ENCODE data around the gene WDR35. TPM values are rescaled to one million over a fixed set of nuclear protein-coding genes. Genes with fewer than 3 reads are reported as not detected.

The WDR35 gene
- total and polyA plus RNA-seq, 2 of the 4 experiments (the other 2 are of a cell fraction), result 3.4 to 8.1 TPM

DNA sequence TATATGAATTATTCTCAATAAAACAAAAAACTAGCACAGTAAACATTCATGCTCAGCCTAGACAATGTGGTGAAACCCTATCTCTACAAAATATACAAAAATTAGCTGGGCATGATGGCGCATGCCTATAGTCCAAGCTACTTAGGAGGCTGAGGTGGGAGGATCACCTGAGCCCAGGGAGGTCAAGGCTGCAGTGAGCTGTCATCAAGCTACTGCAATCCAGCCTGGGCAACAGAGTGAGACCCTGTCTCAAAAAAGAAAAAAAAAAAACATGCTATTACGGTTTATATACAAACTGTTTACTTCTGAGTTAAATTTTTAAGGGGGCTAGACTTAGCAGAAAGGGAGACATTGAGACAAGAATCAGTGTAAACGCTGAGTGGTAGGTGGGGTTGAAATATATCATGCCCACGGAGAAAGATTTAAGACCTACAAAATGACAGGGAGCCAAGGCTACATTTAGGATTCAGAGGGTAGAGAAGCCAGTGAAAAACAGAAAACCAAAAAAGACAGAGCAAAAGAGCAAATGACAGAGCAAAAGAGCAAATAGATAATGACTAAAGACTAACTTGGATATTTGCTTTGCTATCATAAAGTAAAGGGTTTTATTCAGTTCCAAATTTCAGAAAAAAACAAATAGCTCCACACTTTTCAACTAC, 95.6 kb downstream of the WDR35 start:
- ATAC-seq (ENCODE audit: low read depth) (no peak), DNase-seq (no peak)
- H4K91ac ChIP-seq (ENCODE audit: insufficient read depth, low read depth, low read length), result no peak overlapping the region
- H2BK120ac ChIP-seq (ENCODE audit: low read depth, low read length), result no peak overlapping the region
- H3K27me3 ChIP-seq (ENCODE audit: control insufficient read depth, insufficient read depth, low read length), result no peaks in the 10 kb centered on the region
- no peak overlapping the region for H3K4me2 ChIP-seq (ENCODE audit: low read depth, low read length)
- no peak overlapping the region for H3K23ac ChIP-seq (ENCODE audit: low read depth, low read length)
- no peak overlapping the region for H3K56ac ChIP-seq (ENCODE audit: extremely low read depth, insufficient read depth, low read length)
- in situ Hi-C loops (cut with MboI; ENCODE audit: low sequenced_read_pairs) (no loop called here), intact Hi-C loops (cut with micrococcal nuclease) (no loop called here), dilution Hi-C loops (cut with HindIII; ENCODE audit: low sequenced_read_pairs, unreplicated experiment) (no loop called here)
- H4K20me1 ChIP-seq (ENCODE audit: insufficient read depth, low read length), result peaks cover 7% of the 10 kb centered on the region; the same call in 1 of the 2 replicates
- H3K4ac ChIP-seq (ENCODE audit: low read depth, low read length), result no peak overlapping the region
- H3K36me3 ChIP-seq (ENCODE audit: control insufficient read depth, insufficient read depth, low read length), result peaks cover 4% of the 10 kb centered on the region
- no peak overlapping the region for H3K9ac ChIP-seq (ENCODE audit: low read depth, low read length)
- peaks cover 7 to 31% of the 10 kb centered on the region in 2 experiments for H3K79me1 ChIP-seq (ENCODE audit: low read depth in 1 of 2, low read length in 2 of 2)
- H3K9me3 ChIP-seq (ENCODE audit: control insufficient read depth, insufficient read depth, low read length), result no peaks in the 10 kb centered on the region
- H2AFZ ChIP-seq (replicated peaks; ENCODE audit: low read length, poor library complexity), result no peak overlapping the region
- H3K9me1 ChIP-seq (ENCODE audit: insufficient read depth, low read length), result 0 out of 2 replicates have a peak, but pooled peaks cover 3% of the 10 kb centered on the region
- no peak overlapping the region for H2AK9ac ChIP-seq (replicated peaks; ENCODE audit: low read depth, low read length, poor library complexity)
- H3K4me3 ChIP-seq (ENCODE audit: insufficient read depth, low read depth, low read length), result no peak overlapping the region
- H2BK5ac ChIP-seq (ENCODE audit: low read depth, low read length, poor library complexity, severe bottlenecking), result no peak overlapping the region
- ChIA-PET POLR2A (ENCODE audit: unreplicated experiment) (interaction anchor here (0.5 kb wide), 1 partner anchor 1142 kb away, joined by 3 read pairs; no protein-coding TSS in a partner anchor), CTCF (no interaction called here)
- no CpG with 5 or more reads among the region's 4 CpGs for WGBS, 2 experiments (ENCODE audit: extremely low coverage in 2 of 2, insufficient read length in 1 of 2)
- no peak overlapping the region for H3K14ac ChIP-seq (replicated peaks; ENCODE audit: low read depth, low read length)
- no peak overlapping the region for H3K18ac ChIP-seq (ENCODE audit: low read depth, low read length)
- H2BK20ac ChIP-seq (ENCODE audit: low read depth, low read length), result no peak overlapping the region
- H4K5ac ChIP-seq (ENCODE audit: low read depth, low read length), result no peak overlapping the region
- no peak overlapping the region for H2AK5ac ChIP-seq (ENCODE audit: low read depth, low read length)
- no peak for TF ChIP-seq SMC3 (IDR thresholded peaks at IDR 0.05; ENCODE audit: low read depth, low read length)
- no peak for TF ChIP-seq FOS (IDR thresholded peaks at IDR 0.05; ENCODE audit: low read depth, low read length)
- no peak for TF ChIP-seq MXI1 (IDR thresholded peaks at IDR 0.05; ENCODE audit: borderline replicate concordance, low read depth, low read length)
- TF ChIP-seq RAD21 (IDR thresholded peaks at IDR 0.05; ENCODE audit: low read length), result no peak
- TF ChIP-seq, protein P1, sequence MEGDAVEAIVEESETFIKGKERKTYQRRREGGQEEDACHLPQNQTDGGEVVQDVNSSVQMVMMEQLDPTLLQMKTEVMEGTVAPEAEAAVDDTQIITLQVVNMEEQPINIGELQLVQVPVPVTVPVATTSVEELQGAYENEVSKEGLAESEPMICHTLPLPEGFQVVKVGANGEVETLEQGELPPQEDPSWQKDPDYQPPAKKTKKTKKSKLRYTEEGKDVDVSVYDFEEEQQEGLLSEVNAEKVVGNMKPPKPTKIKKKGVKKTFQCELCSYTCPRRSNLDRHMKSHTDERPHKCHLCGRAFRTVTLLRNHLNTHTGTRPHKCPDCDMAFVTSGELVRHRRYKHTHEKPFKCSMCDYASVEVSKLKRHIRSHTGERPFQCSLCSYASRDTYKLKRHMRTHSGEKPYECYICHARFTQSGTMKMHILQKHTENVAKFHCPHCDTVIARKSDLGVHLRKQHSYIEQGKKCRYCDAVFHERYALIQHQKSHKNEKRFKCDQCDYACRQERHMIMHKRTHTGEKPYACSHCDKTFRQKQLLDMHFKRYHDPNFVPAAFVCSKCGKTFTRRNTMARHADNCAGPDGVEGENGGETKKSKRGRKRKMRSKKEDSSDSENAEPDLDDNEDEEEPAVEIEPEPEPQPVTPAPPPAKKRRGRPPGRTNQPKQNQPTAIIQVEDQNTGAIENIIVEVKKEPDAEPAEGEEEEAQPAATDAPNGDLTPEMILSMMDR (conservative IDR thresholded peaks at IDR 0.05; ENCODE audit: low read depth, low read length), result no peak
- TF ChIP-seq CHD1 (IDR thresholded peaks at IDR 0.05; ENCODE audit: low read depth, low read length), result no peak
- no peak for TF ChIP-seq MAFK (IDR thresholded peaks at IDR 0.05; ENCODE audit: low read depth, low read length)
- TF ChIP-seq RFX5 (IDR thresholded peaks at IDR 0.05; ENCODE audit: low read depth, low read length), result no peak
- TF ChIP-seq, protein P2, sequence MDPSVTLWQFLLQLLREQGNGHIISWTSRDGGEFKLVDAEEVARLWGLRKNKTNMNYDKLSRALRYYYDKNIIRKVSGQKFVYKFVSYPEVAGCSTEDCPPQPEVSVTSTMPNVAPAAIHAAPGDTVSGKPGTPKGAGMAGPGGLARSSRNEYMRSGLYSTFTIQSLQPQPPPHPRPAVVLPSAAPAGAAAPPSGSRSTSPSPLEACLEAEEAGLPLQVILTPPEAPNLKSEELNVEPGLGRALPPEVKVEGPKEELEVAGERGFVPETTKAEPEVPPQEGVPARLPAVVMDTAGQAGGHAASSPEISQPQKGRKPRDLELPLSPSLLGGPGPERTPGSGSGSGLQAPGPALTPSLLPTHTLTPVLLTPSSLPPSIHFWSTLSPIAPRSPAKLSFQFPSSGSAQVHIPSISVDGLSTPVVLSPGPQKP (IDR thresholded peaks at IDR 0.05; ENCODE audit: borderline replicate concordance, low read depth, low read length), result no peak
- TF ChIP-seq, protein P3, sequence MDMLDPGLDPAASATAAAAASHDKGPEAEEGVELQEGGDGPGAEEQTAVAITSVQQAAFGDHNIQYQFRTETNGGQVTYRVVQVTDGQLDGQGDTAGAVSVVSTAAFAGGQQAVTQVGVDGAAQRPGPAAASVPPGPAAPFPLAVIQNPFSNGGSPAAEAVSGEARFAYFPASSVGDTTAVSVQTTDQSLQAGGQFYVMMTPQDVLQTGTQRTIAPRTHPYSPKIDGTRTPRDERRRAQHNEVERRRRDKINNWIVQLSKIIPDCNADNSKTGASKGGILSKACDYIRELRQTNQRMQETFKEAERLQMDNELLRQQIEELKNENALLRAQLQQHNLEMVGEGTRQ (IDR thresholded peaks at IDR 0.05; ENCODE audit: low read depth, low read length), result no peak
- no peak for TF ChIP-seq MAZ (IDR thresholded peaks at IDR 0.05; ENCODE audit: borderline replicate concordance, low read depth, low read length)
- no peak for TF ChIP-seq RCOR1 (IDR thresholded peaks at IDR 0.05; ENCODE audit: insufficient replicate concordance, low read length)
- TF ChIP-seq POLR2A (IDR thresholded peaks at IDR 0.05; ENCODE audit: low read depth, low read length), result no peak
- TF ChIP-seq BHLHE40 (IDR thresholded peaks at IDR 0.05; ENCODE audit: low read depth, low read length), result no peak
- TF ChIP-seq CEBPB (IDR thresholded peaks at IDR 0.05; ENCODE audit: low read depth, low read length), result no peak
- no peak for TF ChIP-seq NFE2L2 (IDR thresholded peaks at IDR 0.05; ENCODE audit: low read depth, low read length)
- H4K8ac ChIP-seq (ENCODE audit: low read depth in 2 of 2, low read length in 2 of 2), result no peak overlapping the region
- H3K27ac ChIP-seq (ENCODE audit: insufficient read depth, low read length), result no peak overlapping the region
- H2BK15ac ChIP-seq (ENCODE audit: low read depth, low read length), result no peak overlapping the region
- H3K4me1 ChIP-seq (ENCODE audit: control insufficient read depth, insufficient read depth, low read length), result peaks cover 8% of the 10 kb centered on the region
- BruUV-seq (replicated peaks), result no TSS peak
